Gastroesophageal sphincter (tissue), 4 donors: ENCODE measurements around the gene MTMR8. TPM values are rescaled to one million over a fixed set of nuclear protein-coding genes. Genes with fewer than 3 reads are reported as not detected.

Experiments
- ATAC-seq: fragments of 150-250 bp; one replicate; pipeline ENCODE4 v1.9.1; 2016; ENCODE audit warnings: mild to moderate bottlenecking, moderate library complexity
- H3K27ac ChIP-seq, 4 donors: fragments of 200-600 bp; sonication (generic) in 3 of 4; 1 replicate in 3 of 4; 2 replicates in 1 of 4; pipeline ENCODE4 v1.5.1; 2016 to 2019
- H3K27me3 ChIP-seq: fragments of 200-600 bp; sonication (generic); one replicate; pipeline ENCODE4 v1.5.1; 2019
- H3K36me3 ChIP-seq, 2 donors: fragments of 200-600 bp; sonication (generic); one replicate each; pipeline ENCODE4 v1.5.1; 2019; ENCODE audit warnings: control low read depth in 1 of 2
- H3K4me1 ChIP-seq, 3 donors: fragments of 200-600 bp; sonication (generic); 1 replicate in 2 of 3; 2 replicates in 1 of 3; pipeline ENCODE4 v1.5.1; 2016 to 2019; ENCODE audit warnings: control low read depth in 2 of 3
- H3K4me3 ChIP-seq, 2 donors: fragments of 200-600 bp; sonication (generic); one replicate each; pipeline ENCODE4 v1.5.1; 2019; ENCODE audit warnings: mild to moderate bottlenecking in 1 of 2, moderate library complexity in 1 of 2
- H3K9me3 ChIP-seq, 3 donors: fragments of 200-600 bp; sonication (generic); one replicate each; pipeline ENCODE4 v1.5.1; 2017 to 2019; ENCODE audit warnings: control low read depth in 2 of 3
- CTCF ChIP-seq, 4 experiments: fragments of 200-600 bp in 2 of 4; fragments of 450-650 bp in 2 of 4; sonication (generic) in 1 of 4; IDR thresholded peaks; one replicate each; pipeline ENCODE4 v1.5.1; 2017 to 2019; ENCODE audit warnings: antibody characterized with exemption in 4 of 4, mild to moderate bottlenecking in 2 of 4, moderate library complexity in 2 of 4
- EP300 ChIP-seq: sonication (generic); formaldehyde crosslinking; IDR thresholded peaks from one replicate; pipeline ENCODE4 v1.6.1; 2017; ENCODE audit warnings: antibody characterized with exemption, mild to moderate bottlenecking
- POLR2A ChIP-seq, 2 donors: fragments of 450-650 bp; IDR thresholded peaks; one replicate each; pipeline ENCODE4 v1.6.1; 2017; ENCODE audit warnings: antibody characterized with exemption in 2 of 2, mild to moderate bottlenecking in 2 of 2, moderate library complexity in 1 of 2
- POLR2AphosphoS5 ChIP-seq: sonication (generic); formaldehyde crosslinking; IDR thresholded peaks from one replicate; pipeline ENCODE4 v1.6.1; 2017; ENCODE audit warnings: antibody characterized with exemption
- WGBS, 2 donors: methylation state at CpG; one replicate each; pipeline ENCODE4 v1.1.5; 2018; ENCODE audit warnings: low coverage in 1 of 2; 5-methylcytosine and 5-hydroxymethylcytosine counted together
- total RNA-seq, 4 donors: library from RNA; depleted of rRNA; stranded (reverse); fragments of >200 nt; gene quantifications; one replicate each; pipeline ENCODE4 v1.1.0, GENCODE V29; 2016

The MTMR8 gene
- total RNA-seq, 4 donors from 2014 or later, result 2.3 to 10.7 (median 4.6) TPM

- WGBS, 2 donors, result 100% methylated on average over 1 of the region's 17 CpGs; no CpG with 5 or more reads in 1 of the 2 donors
- Histone ChIP-seq H3K27ac (no peak within 1 kb of the TSS), H3K9me3 (no peaks in the 10 kb centered on the region), H3K27me3 (no peaks in the 10 kb centered on the region), H3K4me1 (no peaks in the 10 kb centered on the region), H3K36me3 (no peaks in the 10 kb centered on the region), H3K4me3 (no peak within 1 kb of the TSS)
- TF ChIP-seq POLR2A (IDR thresholded peaks at IDR 0.05) (no peak), CTCF (IDR thresholded peaks at IDR 0.05) (no peak), POLR2AphosphoS5 (no peak), EP300 (no peak)
- no peak for ATAC-seq
Observed at GRCh38 chrX:64230123-64230970, 164.9 kb downstream of the MTMR8 start, which contains the start of gene ASB12. ASB12 (minus strand) TSS chrX:64230607; CDS start chrX:64225650, 4,957 bp downstream.

DNA sequence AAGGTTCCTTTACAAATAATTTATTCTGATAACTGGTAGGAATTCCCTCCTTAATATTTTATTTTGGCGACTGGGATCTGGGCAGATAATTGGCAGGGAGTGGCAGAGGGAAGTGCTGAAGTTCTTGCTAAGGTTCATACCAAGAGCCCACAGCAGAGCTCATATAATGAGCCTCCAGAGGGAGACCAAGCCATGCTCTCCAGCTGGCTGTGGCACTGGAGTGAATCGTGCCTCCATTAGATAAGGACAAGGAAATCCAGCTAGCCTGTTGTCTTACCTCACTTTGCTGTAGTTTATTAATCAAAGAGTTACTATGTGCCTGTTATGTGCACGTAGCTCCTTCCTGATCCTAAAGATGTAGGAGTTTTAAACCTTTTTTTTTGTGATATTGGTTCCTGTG, 166.1 kb downstream of the MTMR8 start:
- ATAC-seq, result no peak
- WGBS, 2 donors, result 25% methylated on average over 2 of the region's 3 CpGs

More for the DNA sequence above, 166.1 kb downstream of the MTMR8 start:
- H3K9me3 ChIP-seq, result no peaks in the 10 kb centered on the region
- no peak overlapping the region for H3K27ac ChIP-seq
- TF ChIP-seq EP300 (no peak), POLR2AphosphoS5 (no peak), POLR2A (IDR thresholded peaks at IDR 0.05) (no peak), CTCF (IDR thresholded peaks at IDR 0.05) (no peak)
- no peaks in the 10 kb centered on the region for H3K27me3 ChIP-seq
- no peak overlapping the region for H3K4me3 ChIP-seq
- no peaks in the 10 kb centered on the region for H3K36me3 ChIP-seq
- H3K4me1 ChIP-seq, result no peaks in the 10 kb centered on the region

Other genes with a start within 250 kb of the MTMR8 start
- 1 to 10 TPM; 3.4 to 9.5 (median 7.2) TPM for gene AMER1, start 189.7 kb downstream of the MTMR8 start, total RNA-seq
- not detected for gene ASB12, start 164.8 kb downstream of the MTMR8 start, total RNA-seq